Adrenal gland (tissue), 12 donors: Measurements from ENCODE around the gene FAM8A1. TPM values are rescaled to one million over a fixed set of nuclear protein-coding genes. Genes with fewer than 3 reads are reported as not detected.

Source experiments
- DNase-seq, 7 donors: peaks; one replicate each; pipeline ENCODE4 v3.0.0-alpha.2; 2019 to 2020
- H3K27ac ChIP-seq, 5 donors: fragments of 200-600 bp; sonication (generic) in 4 of 5; 1 replicate in 3 of 5; 2 replicates in 2 of 5; pipeline versions ENCODE4 v1.5.1 to v1.8.0; 2016 to 2020; ENCODE audit warnings: mild to moderate bottlenecking in 1 of 5
- H3K27me3 ChIP-seq: fragments of 200-600 bp; 2 replicates; pipeline ENCODE4 v1.8.0; 2021
- H3K36me3 ChIP-seq, 2 donors: fragments of 200-600 bp; replicated peaks in 1 of 2; 1 replicate in 1 of 2; 2 replicates in 1 of 2; pipeline versions ENCODE4 v1.5.1 to v1.8.0; 2018 to 2022
- H3K4me1 ChIP-seq, 2 donors: fragments of 200-600 bp; replicated peaks in 1 of 2; 1 replicate in 1 of 2; 2 replicates in 1 of 2; pipeline versions ENCODE4 v1.5.1 to v1.8.0; 2018 to 2021
- H3K4me3 ChIP-seq, 4 donors: fragments of 200-600 bp; sonication (generic) in 3 of 4; one replicate each; pipeline ENCODE4 v1.5.1; 2016 to 2018
- H3K9me3 ChIP-seq, 3 donors: fragments of 200-600 bp; sonication (generic) in 1 of 3; replicated peaks in 1 of 3; 1 replicate in 2 of 3; 2 replicates in 1 of 3; pipeline versions ENCODE4 v1.5.1 to v1.8.0; 2016 to 2021
- POLR2A ChIP-seq, 2 donors: fragments of 450-650 bp; IDR thresholded peaks; one replicate each; pipeline ENCODE4 v1.6.1; 2017; ENCODE audit warnings: antibody characterized with exemption in 2 of 2, mild to moderate bottlenecking in 2 of 2, moderate library complexity in 1 of 2
- WGBS, 4 donors: extraction: QIAGEN DNeasy Blood & Tissue Kit in 2 of 4; methylation state at CpG; one replicate each; pipeline versions ENCODE4 v1.1.5 to v1.1.7; 2013 to 2017; 5-methylcytosine and 5-hydroxymethylcytosine counted together
- intact Hi-C, 2 donors: fragments of 100-400 bp; cut with DNase I; formaldehyde crosslinking; loops; one replicate each; pipeline versions ENCODE4 v1.14.1 to v1.15.0; 2022 to 2023
- polyA plus RNA-seq, 3 donors: library from polyadenylated mRNA; stranded (reverse); fragments of 200-250 nt in 2 of 3; fragments of 350-450 nt in 1 of 3; fragmentation: Illumina TruSeq in 1 of 3; extraction: RNeasy Lipid Tissue Mini Kit (QIAGEN cat#74804) in 1 of 3; gene quantifications; one replicate each; pipeline ENCODE4 v1.2.3, GENCODE V29; 2013 to 2014
- total RNA-seq, 9 donors: library from RNA; depleted of rRNA in 4 of 9; stranded (reverse); fragments of >200 nt in 4 of 9; fragments of 120-200 nt in 1 of 9; fragmentation: NEBNext Ultra II Directional in 1 of 9; extraction: Animal tissue kit (Norgen Biotek cat#: 25700) in 1 of 9; gene quantifications; one replicate each; pipeline versions ENCODE4 v1.1.0 to v1.2.4, GENCODE V29; 2013 to 2023
- TF ChIP-seq, protein P1 (sequence below), 6 experiments: fragments of 450-650 bp in 4 of 6; fragments of 200-600 bp in 2 of 6; sonication (generic) in 1 of 6; IDR thresholded peaks; 1 replicate in 5 of 6; 2 replicates in 1 of 6; pipeline versions ENCODE4 v1.5.1 to v1.8.0; 2016 to 2021; ENCODE audit warnings: antibody characterized with exemption in 6 of 6, mild to moderate bottlenecking in 2 of 6, moderate library complexity in 1 of 6
- donor health status: healthy with polysubstance abuse.
- donor health status: Bipolar disorder and iron deficiency.
- donor health status: DM: yes; HTN: yes; CAD: no.
- donor health status: DM: no; HTN: no; CAD: no.
- donor health status: DM: no; HTN: no; CAD: no.
- donor health status: DM: yes; HTN: yes; CAD: no.

The FAM8A1 gene
- total and polyA plus RNA-seq, 12 donors: 6.5 to 34.7 (median 21.5) TPM

- H3K36me3 ChIP-seq: peaks cover 0 to 27% of the 10 kb centered on the region in 2 donors
- no peak overlapping the region for H3K4me3 ChIP-seq
- TF ChIP-seq, protein P1, sequence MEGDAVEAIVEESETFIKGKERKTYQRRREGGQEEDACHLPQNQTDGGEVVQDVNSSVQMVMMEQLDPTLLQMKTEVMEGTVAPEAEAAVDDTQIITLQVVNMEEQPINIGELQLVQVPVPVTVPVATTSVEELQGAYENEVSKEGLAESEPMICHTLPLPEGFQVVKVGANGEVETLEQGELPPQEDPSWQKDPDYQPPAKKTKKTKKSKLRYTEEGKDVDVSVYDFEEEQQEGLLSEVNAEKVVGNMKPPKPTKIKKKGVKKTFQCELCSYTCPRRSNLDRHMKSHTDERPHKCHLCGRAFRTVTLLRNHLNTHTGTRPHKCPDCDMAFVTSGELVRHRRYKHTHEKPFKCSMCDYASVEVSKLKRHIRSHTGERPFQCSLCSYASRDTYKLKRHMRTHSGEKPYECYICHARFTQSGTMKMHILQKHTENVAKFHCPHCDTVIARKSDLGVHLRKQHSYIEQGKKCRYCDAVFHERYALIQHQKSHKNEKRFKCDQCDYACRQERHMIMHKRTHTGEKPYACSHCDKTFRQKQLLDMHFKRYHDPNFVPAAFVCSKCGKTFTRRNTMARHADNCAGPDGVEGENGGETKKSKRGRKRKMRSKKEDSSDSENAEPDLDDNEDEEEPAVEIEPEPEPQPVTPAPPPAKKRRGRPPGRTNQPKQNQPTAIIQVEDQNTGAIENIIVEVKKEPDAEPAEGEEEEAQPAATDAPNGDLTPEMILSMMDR (IDR thresholded peaks at IDR 0.05): no peak
- TF ChIP-seq POLR2A (IDR thresholded peaks at IDR 0.05): no peak
- peaks cover 0 to 5% (median 0%) of the 10 kb centered on the region in 3 donors for H3K9me3 ChIP-seq
- WGBS, 4 donors: 51 to 57% (median 55%) methylated on average over 2 of the region's 2 CpGs
- H3K27me3 ChIP-seq: no peaks in the 10 kb centered on the region
- DNase-seq: no peak
- intact Hi-C loops: no loop called here
- H3K4me1 ChIP-seq: no peaks in the 10 kb centered on the region
- H3K27ac ChIP-seq: no peak overlapping the region
Measured at GRCh38 chr6:17638212-17638715, 38.2 kb downstream of the FAM8A1 start.

- Histone ChIP-seq H3K27ac (no peak overlapping the region), H3K9me3 (peaks cover 0 to 5% (median 0%) of the 10 kb centered on the region in 3 donors), H3K36me3 (peaks cover 0 to 39% of the 10 kb centered on the region in 2 donors), H3K4me3 (no peak overlapping the region), H3K27me3 (no peaks in the 10 kb centered on the region), H3K4me1 (no peaks in the 10 kb centered on the region)
- intact Hi-C loops: no loop called here
- no peak for DNase-seq
- no peak for TF ChIP-seq POLR2A (IDR thresholded peaks at IDR 0.05)
- TF ChIP-seq, protein P1 (IDR thresholded peaks at IDR 0.05): no peak
- WGBS, 4 donors: 86 to 98% (median 91%) methylated on average over 3 of the region's 3 CpGs
Measured at GRCh38 chr6:17640477-17640917, 40.4 kb downstream of the FAM8A1 start.

DNA sequence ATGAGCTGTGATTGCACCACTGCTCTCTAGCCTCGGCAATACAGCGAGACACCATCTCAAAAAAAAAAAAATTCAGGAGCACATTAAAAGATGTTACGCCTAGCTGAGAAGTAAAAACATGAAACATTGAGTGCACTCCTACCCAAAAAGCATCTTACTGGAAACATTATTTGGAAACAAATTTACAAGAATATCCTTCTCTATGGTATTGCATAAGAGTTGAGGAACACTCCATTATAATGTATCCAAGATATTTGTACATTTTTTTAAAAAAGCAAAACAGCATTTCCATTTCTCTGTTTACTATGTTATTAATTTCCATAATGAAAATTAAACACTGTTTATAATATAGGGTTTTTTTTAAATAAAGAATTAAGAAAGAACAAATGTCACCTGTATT, 48.6 kb downstream of the FAM8A1 start:
- 95 to 100% (median 96%) methylated on average over 3 of the region's 3 CpGs for WGBS, 4 donors

GRCh38 chr6:17650656-17651309, 50.7 kb downstream of the FAM8A1 start:
- TF ChIP-seq, protein P1 (IDR thresholded peaks at IDR 0.05): no peak
- TF ChIP-seq POLR2A (IDR thresholded peaks at IDR 0.05): no peak
- no peaks in the 10 kb centered on the region for H3K27me3 ChIP-seq
- peaks cover 0 to 32% of the 10 kb centered on the region in 2 donors for H3K36me3 ChIP-seq
- WGBS, 4 donors: 88 to 98% (median 92%) methylated on average over 3 of the region's 3 CpGs
- H3K9me3 ChIP-seq: no peaks in the 10 kb centered on the region
- no peak for DNase-seq
- H3K27ac ChIP-seq: no peak overlapping the region
- no peaks in the 10 kb centered on the region for H3K4me1 ChIP-seq
- H3K4me3 ChIP-seq: no peak overlapping the region
- intact Hi-C loops: no loop called here

More for the DNA sequence above, 48.6 kb downstream of the FAM8A1 start:
- Histone ChIP-seq H3K27ac (no peak overlapping the region), H3K36me3 (peaks cover 0 to 47% of the 10 kb centered on the region in 2 donors), H3K27me3 (no peaks in the 10 kb centered on the region), H3K4me3 (no peak overlapping the region), H3K9me3 (no peaks in the 10 kb centered on the region), H3K4me1 (no peaks in the 10 kb centered on the region)
- intact Hi-C loops: no loop called here
- TF ChIP-seq, protein P1 (IDR thresholded peaks at IDR 0.05): no peak
- no peak for DNase-seq
